Putamen (tissue), 1 donor: ENCODE measurements around the gene EWSR1.

Source experiments
- DNase-seq: peaks from one replicate; pipeline ENCODE4 v3.0.0-alpha.2; 2016; ENCODE audit warnings: low spot score

Gene EWSR1

DNA sequence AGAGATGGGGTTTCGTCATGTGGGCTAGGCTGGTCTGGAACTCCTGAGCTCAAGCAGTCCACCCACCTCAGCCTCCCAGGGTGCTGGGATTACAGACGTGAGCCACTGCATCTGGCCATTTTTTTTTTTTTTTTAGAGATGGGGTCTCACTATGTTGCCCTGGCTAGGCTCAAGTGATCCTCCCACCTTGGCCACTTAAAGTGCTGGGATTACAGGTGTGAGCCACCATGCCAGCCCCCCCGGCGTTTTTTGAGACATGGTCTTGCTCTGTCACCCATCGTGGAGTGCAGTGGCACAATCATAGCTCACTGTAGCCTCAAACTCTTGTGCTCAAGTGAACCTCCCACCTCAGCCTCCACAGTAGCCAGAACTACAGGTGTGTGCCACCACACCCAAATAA lies 16.8 kb upstream of the EWSR1 start:
- no peak for DNase-seq

- DNase-seq = no peak
Measured at GRCh38 chr22:29251981-29252911, 15.8 kb upstream of the EWSR1 start.

- no peak for DNase-seq
Measured at GRCh38 chr22:29253561-29254285, 14.3 kb upstream of the EWSR1 start.

DNA sequence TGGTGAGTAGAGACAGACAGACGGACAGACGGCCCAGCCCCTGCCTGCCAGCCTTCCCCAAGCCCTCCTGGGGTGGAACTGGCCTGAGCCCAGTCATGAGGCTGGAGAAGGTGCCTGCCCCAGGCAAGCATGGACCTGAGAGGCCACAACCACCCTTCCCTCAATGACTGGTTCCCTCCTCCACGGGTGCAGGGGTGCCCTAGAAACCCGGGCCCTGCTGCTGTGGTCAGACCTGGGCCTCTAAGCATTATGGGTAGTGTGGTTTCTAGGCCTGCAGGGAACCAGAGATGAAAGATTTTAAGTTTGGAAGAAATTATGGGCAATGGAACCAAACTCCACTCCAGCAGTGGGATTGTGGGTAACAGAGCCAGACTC lies 13.8 kb upstream of the EWSR1 start:
- DNase-seq = no peak

DNA sequence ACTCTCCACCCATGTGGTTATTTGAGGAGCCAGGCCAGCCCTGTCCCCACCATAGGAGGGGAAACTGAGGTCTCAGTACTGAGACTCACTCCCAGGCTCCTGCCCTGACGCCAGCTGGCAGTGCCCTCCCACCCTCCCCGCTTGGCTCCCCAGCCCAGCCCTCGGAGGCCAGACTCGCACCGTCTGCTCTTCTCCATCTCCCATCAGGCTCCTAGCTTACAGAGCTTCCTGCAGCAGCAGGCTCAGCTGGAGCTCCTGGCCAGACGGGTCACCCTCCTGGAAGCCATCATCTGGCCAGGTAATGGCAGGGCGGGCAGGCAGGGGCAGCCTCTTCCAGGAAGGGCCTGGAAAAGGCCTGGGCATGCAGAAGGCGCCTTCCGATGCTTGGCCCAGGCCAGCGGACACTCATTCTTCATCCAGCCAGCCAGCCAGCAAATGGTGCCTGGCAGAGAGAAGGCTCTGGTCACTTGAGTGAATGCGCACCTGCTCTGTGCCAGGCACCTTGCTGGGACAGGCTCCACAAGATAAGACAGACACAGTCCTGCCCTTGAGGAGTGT lies 12.9 kb upstream of the EWSR1 start:
- no peak for DNase-seq

GRCh38 chr22:29256606-29257325 lies 11.3 kb upstream of the EWSR1 start:
- no peak for DNase-seq

GRCh38 chr22:29257751-29258181 lies 10.3 kb upstream of the EWSR1 start:
- no peak for DNase-seq

DNA sequence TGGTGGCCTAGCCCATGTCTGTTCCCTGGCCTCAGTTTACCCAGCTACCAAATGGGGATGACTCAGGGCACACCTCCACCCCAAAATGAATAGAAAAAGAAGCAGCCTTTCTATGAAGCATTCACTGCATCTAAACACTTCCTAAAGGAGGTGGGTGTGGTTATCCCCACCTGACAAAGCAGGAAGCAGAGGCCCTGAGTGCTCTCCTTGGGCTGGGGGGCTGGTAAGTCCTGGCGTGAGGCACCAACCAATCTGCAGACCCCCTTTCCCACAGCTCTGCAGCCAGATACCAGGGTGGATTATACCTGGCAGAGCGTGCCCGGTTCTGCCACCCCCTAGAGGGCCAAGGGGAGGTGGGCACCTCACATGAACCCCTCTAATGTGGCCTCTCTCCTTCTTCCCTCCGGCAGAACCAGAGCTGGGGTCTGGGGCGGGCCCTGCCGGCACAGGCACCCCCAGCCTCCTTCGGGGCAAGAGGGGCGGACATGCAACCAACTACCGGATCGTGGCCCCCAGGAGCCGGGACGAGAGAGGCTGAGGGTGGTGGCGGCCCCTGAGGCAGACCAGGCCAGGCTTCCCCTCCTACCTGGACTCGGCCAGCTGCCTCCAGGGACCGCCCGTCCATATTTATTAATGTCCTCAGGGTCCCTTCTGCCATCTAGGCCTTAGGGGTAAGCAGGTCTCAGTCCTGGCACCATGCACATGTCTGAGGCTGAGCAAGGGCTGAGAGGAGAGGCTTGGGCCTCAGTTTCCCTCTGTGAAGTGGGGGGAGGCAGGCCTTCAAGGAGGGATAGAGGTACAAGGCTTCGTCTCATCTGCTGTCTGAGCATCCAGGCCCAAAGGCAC lies 9.4 kb upstream of the EWSR1 start:
- no peak for DNase-seq

DNA sequence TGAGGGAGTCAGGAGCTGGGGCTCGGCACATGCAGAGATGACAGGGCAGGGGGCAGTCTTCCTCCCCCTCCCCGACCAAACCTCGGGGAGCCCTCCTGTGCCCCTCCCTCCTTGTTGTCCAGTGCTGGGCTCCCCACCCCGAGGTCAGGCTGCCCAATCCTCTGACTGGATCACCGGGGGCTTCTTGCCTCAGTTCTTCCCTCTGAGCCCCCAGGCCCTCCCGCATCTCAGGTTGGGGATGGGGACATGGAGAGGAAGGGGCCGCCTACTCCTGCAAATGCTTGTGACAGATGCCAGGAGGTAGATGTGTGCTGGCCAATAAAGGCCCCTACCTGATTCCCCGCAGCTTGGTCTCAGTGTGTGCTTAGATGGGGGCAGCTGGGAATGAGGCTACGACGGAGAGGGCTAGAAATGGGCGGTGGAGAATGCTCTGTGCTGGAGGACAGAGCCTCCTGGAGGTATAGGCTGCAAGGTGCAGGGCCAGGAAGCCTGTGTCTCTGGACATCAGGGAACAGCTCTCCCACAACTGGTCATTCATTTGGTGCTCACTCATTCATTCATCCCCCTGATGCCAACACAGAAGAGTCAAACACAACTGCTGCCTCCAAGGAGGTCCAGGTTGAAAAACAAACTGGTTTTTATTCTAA lies 8.7 kb upstream of the EWSR1 start:
- DNase-seq = no peak

GRCh38 chr22:29260031-29260560 lies 8.0 kb upstream of the EWSR1 start:
- DNase-seq = no peak

DNA sequence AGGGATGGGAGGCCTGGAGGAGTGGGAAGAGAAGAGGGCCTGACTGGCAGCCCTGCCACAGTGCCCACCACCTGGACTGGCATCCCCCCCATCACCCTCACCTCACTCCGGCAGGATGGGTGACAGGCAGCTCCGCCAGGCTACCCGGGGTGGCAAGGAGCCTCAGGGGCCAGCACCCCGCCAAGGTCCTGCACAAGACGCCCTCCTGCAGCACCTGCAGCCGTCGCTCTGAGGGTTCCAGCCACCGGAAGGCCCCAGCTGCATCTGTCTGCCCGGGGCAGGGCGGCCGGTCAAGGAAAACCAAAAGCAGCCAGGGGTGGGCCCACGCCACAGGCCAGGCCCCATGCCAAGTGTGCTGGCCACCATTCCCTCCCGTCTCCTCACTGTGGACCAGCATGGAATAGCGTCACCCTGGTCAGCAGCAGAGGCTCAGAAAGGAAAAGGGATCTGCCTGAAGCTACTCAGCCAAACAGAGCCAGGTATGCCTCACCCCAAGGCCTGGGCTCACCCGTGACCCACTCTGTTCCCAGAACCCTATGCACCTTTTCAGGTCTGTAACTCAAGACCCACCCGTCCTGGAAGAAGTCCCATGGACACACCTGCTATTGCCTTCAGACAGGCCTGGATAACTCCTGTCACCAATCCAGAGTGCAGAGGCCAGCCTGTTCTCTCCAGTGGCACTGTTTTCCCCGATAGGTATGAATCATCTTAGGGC lies 7.3 kb upstream of the EWSR1 start:
- DNase-seq = no peak

- DNase-seq = no peak
Measured at GRCh38 chr22:29263791-29264276, 4.2 kb upstream of the EWSR1 start.

DNA sequence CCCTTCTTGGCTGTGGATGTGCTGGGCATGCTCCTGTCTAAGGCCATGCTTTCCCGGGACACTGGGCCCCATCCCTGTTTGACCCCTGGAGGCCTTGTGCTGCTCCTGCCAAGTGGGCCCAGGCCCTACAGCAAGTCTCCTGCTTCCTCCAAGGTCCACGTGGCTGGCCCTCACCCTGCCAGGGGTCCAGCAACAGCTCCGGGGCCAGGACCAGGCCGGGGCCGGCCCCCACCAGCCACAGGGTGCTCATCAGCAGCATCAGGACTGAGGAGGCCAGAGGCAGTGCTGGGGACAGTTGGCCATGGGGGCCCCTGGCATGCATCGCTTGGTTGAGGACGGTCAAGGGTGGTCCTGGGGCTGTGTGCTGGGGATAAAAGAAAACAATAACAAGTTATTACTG lies 2.8 kb upstream of the EWSR1 start:
- no peak for DNase-seq

DNA sequence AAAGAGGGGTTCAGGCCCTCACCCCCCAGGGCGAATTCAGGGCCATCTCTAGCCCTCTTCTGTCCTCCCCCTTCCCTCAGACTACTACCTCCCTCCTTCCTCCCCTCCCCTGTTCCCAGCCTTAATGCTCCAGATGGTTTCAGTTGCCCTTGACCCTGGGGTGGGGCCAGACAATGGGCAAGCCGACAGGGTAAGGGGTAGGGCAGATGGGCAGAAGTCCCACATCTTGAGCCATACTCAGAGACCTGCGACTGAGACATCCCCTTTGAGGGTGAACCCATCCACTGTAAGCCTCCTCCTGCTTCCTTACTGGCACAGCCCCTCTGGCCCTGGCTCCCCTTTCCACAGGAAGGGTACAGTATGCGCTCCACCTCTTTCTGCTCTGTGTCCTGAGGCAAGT lies 2.1 kb upstream of the EWSR1 start:
- no peak for DNase-seq

DNA sequence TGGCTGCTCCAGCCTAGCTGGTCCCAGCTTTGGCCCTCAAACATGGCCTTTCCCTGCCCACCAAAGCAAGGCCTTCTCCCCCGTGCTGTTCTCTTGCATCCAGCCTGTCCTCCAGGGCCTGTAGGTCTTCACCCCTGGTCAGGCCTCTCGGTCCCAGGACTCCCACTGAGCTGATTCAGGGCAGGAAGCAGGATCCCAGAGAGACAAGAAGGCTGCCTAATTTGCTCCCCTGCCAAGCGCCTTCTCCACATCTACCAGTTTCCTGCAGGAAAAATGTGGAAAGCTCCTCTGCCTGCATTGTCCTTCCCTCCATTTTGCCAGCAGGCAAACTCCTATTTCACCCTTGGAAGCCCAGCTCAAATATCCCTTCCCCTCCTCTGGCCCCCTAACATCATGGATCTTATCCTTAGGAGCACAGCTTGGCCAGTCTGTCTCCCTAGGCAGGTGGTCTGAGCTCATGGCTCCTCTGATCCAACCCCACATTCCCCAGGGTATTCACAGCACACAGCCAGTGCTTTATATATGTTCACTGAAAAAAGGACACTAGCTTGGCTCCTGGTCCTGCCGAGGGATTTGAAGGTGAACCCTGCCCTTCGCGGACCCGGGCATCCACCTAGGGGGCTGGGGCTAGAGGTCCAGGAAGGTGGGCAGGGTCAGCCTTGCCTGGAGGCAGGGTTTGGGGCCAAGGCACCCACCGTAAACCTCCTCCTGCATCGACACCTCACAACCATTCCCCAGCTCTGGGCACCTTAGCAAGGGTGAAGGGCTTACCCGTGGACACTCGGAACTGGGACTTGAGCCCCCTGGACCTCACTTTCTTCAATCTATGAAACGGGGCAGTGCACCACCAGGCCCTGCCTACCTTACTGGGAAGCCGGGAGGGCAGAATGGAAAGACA lies 1.3 kb upstream of the EWSR1 start:
- DNase-seq = no peak

- no peak for DNase-seq
Measured at GRCh38 chr22:29267462-29267857, 608 bp upstream of the EWSR1 start.

DNA sequence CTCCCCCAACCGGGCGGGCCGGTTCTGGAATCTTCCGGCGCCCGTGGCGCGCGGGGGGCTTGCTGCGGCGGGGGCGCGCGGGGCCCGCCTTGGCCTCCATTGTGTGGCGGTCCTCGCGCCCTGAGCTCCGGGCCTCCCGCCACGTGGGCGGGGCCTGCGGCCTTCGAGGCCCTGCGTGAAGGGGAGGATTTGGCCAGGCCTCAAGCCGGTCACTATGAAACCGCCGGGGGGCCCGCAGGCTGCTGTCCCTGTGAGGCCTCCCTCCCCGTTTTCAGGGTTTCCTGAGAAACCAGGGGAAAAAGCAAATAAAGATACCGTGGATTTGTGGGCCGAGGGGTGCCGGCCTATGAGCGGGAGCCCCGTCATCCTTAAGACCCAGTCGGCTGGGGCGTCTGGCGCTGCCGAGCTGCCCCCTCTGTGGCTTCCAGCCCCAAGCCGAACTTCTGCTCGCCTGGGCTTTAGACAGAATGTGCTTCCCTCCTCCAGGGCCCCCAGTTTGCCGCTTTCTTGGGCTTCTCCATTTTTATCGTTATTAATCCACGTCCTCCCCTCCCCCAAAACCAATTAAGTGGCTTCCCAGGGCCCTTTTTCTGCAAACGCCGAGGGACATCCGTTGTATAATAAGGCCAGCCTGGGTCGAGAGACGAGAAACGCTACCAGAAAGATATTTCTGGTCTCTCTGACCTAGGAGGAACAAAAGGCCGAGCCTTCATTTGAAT lies 602 bp downstream of the EWSR1 start:
- DNase-seq = peak; percentile 76

- DNase-seq = no peak
Measured at GRCh38 chr22:29269230-29269604, 1.1 kb downstream of the EWSR1 start.
